NT2/D1 (cell line): ENCODE results near the gene CAPN3.
"Not testable (repeated sequence)": the region's sequence is repeated elsewhere in the genome, so short reads cannot be mapped to it uniquely, and the experiment has no call there.

Source experiments
- YY1 ChIP-seq: IDR thresholded peaks from 2 replicates; pipeline ENCODE4 v1.6.1; 2011; ENCODE audit not compliant: insufficient read length, insufficient read depth
- ZNF274 ChIP-seq: IDR thresholded peaks from 2 replicates; pipeline ENCODE4 v1.6.1; 2011; ENCODE audit warnings: mild to moderate bottlenecking, low read depth, low read length

DNA sequence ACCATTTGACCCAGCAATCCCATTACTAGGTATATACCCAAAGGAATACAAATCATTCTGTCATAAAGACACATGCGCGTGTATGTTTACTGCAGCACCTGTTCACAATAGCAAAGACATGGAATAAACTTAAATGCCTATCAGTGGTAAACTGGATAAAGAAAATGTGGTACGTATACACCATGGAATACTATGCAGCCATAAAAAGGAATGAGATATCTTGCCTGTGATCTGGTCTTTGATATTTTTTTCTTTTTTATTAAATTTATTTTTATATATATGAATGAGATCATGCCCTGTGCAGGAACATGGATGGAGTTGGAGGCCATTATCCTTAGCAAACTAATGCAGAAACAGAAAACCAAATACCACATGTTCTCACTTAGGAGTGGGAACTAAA, 22.2 kb upstream of the CAPN3 start:
- TF ChIP-seq ZNF274, YY1: not testable (repeated sequence)
